Motor neuron (in vitro differentiated cells): ENCODE results near the gene ZNF879. TPM values are rescaled to one million over a fixed set of nuclear protein-coding genes. Genes with fewer than 3 reads are reported as not detected.

ENCODE experiments used
- ATAC-seq, 8 experiments: fragments of 200-7000 bp; cut with Tn5 transposase; replicated peaks in 6 of 8; 2 replicates each; pipeline ENCODE4 v1.8.0; 2021; ENCODE audit warnings: mild to moderate bottlenecking in 8 of 8, moderate library complexity in 8 of 8
- H3K27ac ChIP-seq, 2 donors: fragments of 250-450 bp; sonication (Bioruptor Pico); 2 replicates each; pipeline ENCODE4 v1.9.0; 2021; ENCODE audit warnings: antibody characterized with exemption in 2 of 2, mild to moderate bottlenecking in 2 of 2, moderate library complexity in 1 of 2
- H3K4me1 ChIP-seq, 2 donors: fragments of 250-450 bp; sonication (Bioruptor Pico); replicated peaks in 1 of 2; 2 replicates each; pipeline ENCODE4 v1.6.1; 2021; ENCODE audit warnings: antibody characterized with exemption in 2 of 2, mild to moderate bottlenecking in 2 of 2, moderate library complexity in 1 of 2
- H3K4me3 ChIP-seq, 5 donors: fragments of 250-450 bp; sonication (Bioruptor Pico); 2 replicates each; pipeline ENCODE4 v1.9.0; 2021; ENCODE audit warnings: antibody characterized with exemption in 5 of 5, mild to moderate bottlenecking in 5 of 5, moderate library complexity in 4 of 5
- WGBS, 10 experiments: fragments of 450-650 bp; shearing (Covaris generic); methylation state at CpG; one replicate each; pipeline ENCODE4 v1.0.0; 2022; 5-methylcytosine and 5-hydroxymethylcytosine counted together
- in situ Hi-C, 9 experiments: fragments of 400-800 bp; cut with MboI; loops; one replicate each; pipeline ENCODE4 v1.15.0; 2021; ENCODE audit warnings: low sequenced_read_pairs in 9 of 9, low pct_unique_long_range_greater_than_20kb in 2 of 9; ENCODE audit not compliant: unreplicated experiment in 9 of 9
- total RNA-seq, 8 experiments: library from RNA; unstranded; fragments of 300-600 nt; gene quantifications; 2 replicates each; pipeline versions ENCODE4 v1.2.3 to v1.2.4, GENCODE V29; 2022

ZNF879 gene
- total RNA-seq, result 1 to 10 TPM; 2.3 to 9.8 (median 6.3) TPM

DNA sequence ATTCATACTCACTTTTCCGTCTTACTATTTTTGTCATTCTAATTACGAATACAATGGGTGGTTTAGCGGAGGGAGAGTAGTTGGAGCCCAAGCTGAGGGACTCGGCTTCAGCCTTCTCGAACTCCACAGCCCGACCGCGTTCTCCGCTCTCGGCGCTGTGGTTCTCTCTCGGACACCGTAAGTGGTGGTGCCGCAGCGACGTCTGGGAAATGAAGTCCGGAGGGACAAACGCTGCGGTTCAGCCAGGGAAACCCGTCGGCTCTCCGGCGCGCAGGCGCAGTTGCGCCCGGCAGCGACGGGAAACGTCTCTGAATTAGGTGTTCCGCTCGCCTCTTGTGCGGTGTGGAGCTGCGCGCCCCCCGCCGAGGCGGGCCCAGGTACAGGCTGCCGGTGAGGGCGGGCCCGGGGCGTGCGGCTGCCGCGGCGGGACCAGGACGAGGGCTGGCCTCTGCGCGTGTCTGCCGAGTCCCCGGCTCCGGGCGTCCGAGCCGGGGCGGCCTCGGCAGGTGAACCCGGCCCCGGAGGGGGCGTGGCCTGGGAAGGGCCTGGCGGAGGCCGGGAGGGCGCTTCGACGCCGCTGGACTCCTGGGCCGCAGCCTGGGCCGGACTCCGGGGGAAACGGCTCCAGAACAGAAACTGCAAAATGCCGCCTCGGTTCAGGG lies at the start of gene ZNF879:
TSS of gene ZNF879 (plus strand) at position 277 of the 662 bp plus-strand sequence. CDS start 1,201 bp downstream, outside the sequence.
- peak within 1 kb of the TSS; percentile 72 to 88 for H3K27ac ChIP-seq
- peak; percentile 96 to 99 (median 98) for ATAC-seq
- in situ Hi-C loops, result no loop called here
- peak within 1 kb of the TSS; percentile 68 to 95 (median 74) for H3K4me3 ChIP-seq
- WGBS, 10 experiments, result 0 to 14% (median 1%) methylated on average over 2 to 23 of the region's 72 CpGs; no CpG with 5 or more reads in 4 of the 10 experiments
- H3K4me1 ChIP-seq, result peaks cover 2 to 4% of the 10 kb centered on the region in 2 donors

DNA sequence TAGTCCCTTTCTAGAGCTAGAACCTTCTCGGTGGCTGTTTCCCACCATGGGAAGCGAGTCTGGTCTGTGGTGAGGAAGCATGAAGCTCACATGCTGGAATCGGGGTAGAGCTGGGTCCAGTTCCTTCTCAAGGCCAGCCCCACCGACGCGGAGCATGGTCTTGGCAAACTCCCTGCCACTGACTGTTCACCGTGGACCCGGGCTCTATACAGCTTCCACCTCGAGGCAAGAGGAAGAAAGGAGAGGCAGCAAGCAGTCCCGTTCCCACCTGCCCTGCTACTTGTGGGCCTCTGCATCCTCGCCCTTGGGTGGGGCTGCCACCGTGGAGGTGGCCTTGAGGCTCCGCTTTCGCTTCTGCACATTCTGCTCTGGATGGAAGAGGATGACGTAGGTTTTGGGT lies 42.2 kb upstream of the ZNF879 start:
- Histone ChIP-seq H3K27ac (no peak overlapping the region), H3K4me1 (no peaks in the 10 kb centered on the region), H3K4me3 (no peak overlapping the region)
- in situ Hi-C loops, result no loop called here
- WGBS, 10 experiments, result 0 to 100% (median 79%) methylated on average over 1 to 9 of the region's 15 CpGs; no CpG with 5 or more reads in 3 of the 10 experiments
- no peak for ATAC-seq

DNA sequence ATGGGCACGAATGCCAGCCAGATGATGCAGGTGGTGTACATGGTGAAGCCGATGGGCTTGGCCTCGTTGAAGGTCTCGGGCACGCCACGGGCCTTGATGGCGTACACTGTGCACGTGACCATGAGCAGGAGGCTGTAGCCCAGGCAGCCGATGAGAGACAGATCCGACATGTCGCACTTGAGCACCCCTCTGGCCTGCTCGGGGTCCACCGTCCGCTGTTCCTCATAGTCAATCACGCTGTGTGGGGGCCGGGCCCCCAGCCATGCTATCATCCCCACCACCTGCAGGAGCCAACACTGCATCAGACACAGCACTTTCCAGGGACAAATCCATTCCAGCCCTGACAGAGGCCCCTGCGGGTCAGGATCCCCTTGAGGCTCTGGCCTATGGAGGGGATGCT lies 40.7 kb upstream of the ZNF879 start:
- in situ Hi-C loops, result no loop called here
- Histone ChIP-seq H3K4me1 (no peaks in the 10 kb centered on the region), H3K4me3 (no peak overlapping the region), H3K27ac (no peak overlapping the region)
- 0 to 83% (median 61%) methylated on average over 1 to 9 of the region's 17 CpGs; no CpG with 5 or more reads in 2 of the 10 experiments for whole genome bisulfite sequencing, 10 experiments
- no peak for ATAC-seq

DNA sequence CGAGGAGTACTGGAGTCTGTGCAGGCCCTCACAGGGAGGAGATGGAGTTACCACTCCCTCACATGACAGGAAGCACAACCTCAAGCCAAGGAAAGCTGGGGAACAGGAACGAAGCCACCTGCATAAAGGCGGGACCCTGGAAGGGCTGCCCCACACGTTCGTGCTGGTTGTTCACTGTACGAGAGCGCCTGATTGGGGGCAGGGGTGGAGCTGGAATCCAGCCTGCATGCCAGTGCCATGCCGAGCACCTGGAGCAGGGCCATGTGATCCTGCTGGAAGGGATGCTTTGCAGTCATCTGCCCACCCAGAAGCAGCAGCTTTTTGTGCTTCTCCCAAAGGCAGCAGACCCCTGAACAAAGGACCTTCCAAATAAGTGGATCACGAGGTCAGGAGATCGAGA lies 39.9 kb upstream of the ZNF879 start:
- in situ Hi-C loops, result no loop called here
- ATAC-seq, result no peak
- WGBS, 10 experiments, result 15 to 100% (median 66%) methylated on average over 1 to 10 of the region's 10 CpGs; no CpG with 5 or more reads in 3 of the 10 experiments
- no peak overlapping the region for H3K4me3 ChIP-seq
- H3K27ac ChIP-seq, result no peak overlapping the region
- H3K4me1 ChIP-seq, result no peaks in the 10 kb centered on the region

DNA sequence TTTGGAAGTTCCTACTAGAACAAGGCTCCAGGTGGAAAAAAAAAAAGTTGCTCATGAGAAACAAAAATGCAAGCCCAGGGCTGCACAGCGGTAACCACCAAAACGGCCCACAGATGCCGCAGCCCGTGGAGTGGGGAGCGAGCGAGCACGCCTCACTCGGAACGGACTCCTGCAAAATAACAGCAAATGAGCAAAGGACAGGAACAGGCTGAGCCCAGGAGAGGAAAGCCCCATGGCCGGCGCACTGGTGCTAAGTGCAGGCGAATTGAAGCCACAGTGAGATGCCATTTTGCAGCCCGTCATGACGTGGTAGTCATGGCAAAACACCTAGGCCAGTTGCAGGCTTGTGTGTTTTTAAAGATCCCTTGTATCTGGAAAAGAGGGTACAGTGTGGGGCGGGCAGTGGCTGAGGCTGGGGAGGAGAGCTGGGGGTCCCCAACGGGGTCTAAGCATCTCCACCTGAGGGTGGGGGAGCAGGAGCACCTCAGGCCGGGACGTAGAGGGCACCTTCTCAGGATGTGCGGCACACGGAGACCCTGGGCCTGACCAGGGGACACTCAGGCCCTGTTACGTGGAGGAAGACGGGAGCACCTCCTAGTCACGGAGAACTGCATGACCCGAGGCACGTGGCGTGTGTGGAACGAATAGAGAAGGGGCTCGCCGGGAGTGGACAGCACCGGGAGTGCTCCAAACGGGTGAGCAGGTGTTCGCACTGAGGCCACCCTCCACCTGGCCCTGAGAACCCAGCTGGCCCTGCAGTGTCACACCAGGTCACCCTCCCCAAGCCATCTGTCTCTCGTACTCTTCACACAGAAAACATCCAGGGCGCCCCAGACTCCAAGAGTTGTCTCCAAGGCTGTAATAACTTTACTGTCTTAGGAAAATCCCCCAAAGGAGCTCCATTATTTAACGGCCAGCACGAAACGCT lies 39.2 kb upstream of the ZNF879 start:
- no peak overlapping the region for H3K4me3 ChIP-seq
- H3K27ac ChIP-seq, result no peak overlapping the region
- in situ Hi-C loops, result no loop called here
- ATAC-seq, result no peak
- 60 to 100% (median 87%) methylated on average over 1 to 10 of the region's 37 CpGs; no CpG with 5 or more reads in 2 of the 10 experiments for WGBS, 10 experiments
- H3K4me1 ChIP-seq, result no peaks in the 10 kb centered on the region

DNA sequence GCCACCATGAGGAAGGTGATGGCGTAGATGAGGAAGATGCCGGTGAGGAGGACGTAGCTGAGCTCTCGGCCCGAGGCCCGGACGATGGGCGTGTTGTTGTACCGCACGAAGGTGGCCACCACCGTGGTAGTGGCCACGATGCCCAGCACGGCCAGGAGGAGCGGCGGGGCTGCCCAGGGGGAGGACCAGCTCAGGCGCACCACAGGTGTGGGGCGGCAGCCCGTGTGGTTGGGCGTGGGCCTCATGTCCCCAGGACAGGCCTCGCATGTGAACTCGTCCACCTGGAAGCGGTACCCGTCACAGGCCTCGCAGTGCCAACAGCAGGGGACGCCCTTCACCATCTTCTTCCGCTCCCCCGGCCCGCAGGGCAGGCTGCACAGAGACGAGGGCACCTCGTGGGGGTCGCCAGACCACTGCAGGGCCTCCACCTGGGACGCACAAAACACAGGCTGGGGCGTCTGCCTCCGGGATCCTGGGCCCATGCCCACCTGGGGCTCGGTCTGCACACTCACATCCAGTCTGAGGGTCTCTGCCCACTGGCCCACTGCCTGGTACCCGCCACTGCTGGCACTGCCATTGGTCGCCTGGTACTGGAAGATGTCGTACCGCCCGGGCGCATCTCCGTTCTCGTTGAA lies 37.2 kb upstream of the ZNF879 start:
- in situ Hi-C loops, result no loop called here
- 63 to 100% (median 96%) methylated on average over 1 to 15 of the region's 43 CpGs; no CpG with 5 or more reads in 4 of the 10 experiments for WGBS, 10 experiments
- Histone ChIP-seq H3K4me3 (no peak overlapping the region), H3K27ac (no peak overlapping the region), H3K4me1 (no peaks in the 10 kb centered on the region)
- no peak for ATAC-seq

DNA sequence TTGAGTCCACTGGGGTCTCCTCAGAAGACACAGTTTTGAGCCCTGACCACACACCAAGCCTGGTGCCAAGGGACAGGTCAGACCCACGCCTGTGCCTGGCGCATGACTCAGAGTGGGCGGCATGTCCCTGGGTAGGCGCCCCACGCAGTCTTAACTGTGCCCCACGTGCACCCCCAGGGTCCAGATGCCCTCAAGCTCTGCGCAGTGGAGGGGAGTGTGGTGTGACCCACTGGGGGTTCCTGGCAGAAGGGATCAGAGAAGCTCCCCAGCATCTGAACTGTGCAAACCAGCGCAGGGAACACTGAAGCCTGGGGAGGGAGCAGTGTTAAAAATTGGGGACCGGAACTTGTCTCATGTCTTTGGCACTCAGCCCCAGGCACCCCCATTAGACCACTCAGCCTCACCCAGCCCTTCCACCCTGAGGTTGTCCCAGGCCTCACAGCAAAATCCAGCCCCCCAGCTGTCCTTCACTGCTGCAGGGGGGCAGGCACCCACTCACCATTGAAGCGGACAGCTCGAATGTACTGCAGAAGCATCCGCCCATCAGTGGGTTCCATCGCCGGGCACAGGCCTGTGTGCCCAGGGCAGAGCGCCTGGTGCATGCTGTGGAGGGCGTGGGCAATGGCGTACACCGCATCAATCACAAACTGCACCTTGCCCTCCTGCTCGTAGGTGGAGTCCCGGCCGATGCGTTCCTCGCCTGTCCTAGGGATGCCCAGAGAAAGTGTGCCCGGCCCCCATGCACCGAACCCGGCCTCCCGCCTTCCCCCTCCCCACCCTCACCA lies 35.0 kb upstream of the ZNF879 start:
- no peak for ATAC-seq
- 40 to 100% (median 80%) methylated on average over 1 to 3 of the region's 27 CpGs; no CpG with 5 or more reads in 5 of the 10 experiments for WGBS, 10 experiments
- in situ Hi-C loops, result no loop called here
- no peaks in the 10 kb centered on the region for H3K4me1 ChIP-seq
- no peak overlapping the region for H3K27ac ChIP-seq
- H3K4me3 ChIP-seq, result no peak overlapping the region

DNA sequence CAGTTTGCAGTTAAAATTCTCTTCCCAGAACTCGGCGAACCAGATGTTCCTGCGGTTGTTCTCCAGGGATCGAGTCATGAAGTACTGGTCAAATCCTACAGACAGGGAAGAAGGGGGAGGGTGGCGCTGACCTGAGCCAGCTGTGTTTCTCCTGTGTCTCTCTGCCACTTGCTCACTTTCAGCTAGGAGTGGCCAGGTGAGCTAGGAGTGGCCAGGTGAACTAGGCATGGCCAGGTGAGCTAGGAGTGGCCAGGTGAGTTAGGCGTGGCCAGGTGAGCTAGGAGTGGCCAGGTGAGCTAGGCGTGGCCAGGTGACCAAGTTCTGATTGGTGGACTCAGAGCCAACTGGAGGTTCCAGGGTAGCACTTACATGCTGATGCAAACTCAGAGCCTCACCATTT lies 34.3 kb upstream of the ZNF879 start:
- ATAC-seq, result no peak
- Histone ChIP-seq H3K27ac (no peak overlapping the region), H3K4me3 (no peak overlapping the region), H3K4me1 (no peaks in the 10 kb centered on the region)
- in situ Hi-C loops, result no loop called here
- 42 to 95% (median 54%) methylated on average over 2 to 4 of the region's 7 CpGs; no CpG with 5 or more reads in 5 of the 10 experiments for WGBS, 10 experiments

DNA sequence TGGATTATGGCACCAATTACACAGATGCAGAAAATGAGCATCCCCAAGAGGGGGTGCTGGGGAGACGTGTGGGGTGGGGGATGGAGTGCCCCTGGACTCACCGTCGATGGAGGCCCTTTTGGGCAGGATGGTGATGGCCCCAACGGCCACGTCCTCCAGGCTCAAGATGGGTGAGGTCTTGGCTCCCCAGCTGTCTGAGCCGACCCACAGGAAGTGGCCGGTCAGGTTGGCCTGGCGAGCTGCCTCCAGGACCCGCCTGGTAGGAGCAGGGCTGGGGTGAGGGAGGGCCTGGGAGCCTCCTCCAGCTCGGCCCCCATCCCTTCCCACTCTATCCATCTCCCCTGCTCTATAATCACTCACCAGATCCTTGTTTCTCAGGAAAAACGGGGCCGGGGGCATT lies 33.1 kb upstream of the ZNF879 start:
- Histone ChIP-seq H3K4me3 (no peak overlapping the region), H3K4me1 (no peaks in the 10 kb centered on the region), H3K27ac (no peak overlapping the region)
- ATAC-seq, result no peak
- in situ Hi-C loops, result no loop called here
- WGBS, 10 experiments, result 20 to 63% methylated on average over 1 to 3 of the region's 12 CpGs; no CpG with 5 or more reads in 8 of the 10 experiments

DNA sequence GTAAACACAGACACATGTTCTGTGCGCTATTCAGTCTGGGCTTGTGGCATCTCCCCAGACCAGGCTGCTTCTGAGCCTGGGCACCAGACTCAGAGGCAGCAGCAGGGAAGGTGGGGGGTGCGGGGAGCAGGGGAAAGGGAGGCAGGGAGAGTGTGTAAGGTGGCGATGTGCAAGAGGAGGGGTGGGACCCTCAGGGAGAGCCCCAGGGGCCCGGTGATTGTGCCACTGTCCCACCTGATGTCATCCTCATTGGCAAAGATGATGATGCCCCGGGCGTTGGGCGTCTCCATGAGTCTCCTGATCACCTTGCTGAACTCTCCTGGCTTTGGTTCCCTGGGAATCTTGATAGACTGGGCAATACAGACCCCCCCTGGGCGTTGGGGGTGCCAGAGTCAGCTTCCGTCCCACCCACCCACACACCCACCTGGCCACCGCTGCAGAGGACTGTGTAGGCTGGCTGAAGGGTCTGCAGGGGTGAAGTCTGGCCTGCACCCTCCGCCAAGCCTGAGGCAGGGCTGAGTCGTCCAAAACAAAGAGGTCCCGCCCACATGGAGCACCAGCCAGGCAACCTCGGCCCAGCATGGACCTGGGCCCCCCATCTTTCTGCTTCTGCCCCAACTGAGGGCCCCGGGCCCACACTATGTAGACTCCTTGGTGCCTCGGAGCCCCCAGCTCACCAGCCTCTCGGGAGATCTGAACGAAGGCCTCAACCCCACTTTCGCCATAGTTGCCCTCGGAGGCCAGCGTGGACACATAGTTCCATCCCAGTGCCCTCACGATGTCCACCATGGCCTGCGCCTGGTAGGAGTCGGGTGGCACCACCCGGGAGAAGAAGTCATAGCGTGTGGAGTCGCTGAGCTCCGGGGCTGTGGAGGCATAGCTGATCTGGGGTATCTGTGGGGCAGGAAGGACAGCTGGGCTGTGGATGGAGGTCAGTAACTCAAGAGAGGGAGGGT lies 32.1 kb upstream of the ZNF879 start:
- no peaks in the 10 kb centered on the region for H3K4me1 ChIP-seq
- no peak overlapping the region for H3K27ac ChIP-seq
- ATAC-seq, result no peak
- H3K4me3 ChIP-seq, result no peak overlapping the region
- 100% methylated on average over 1 of the region's 28 CpGs; no CpG with 5 or more reads in 8 of the 10 experiments for WGBS, 10 experiments
- in situ Hi-C loops, result no loop called here

DNA sequence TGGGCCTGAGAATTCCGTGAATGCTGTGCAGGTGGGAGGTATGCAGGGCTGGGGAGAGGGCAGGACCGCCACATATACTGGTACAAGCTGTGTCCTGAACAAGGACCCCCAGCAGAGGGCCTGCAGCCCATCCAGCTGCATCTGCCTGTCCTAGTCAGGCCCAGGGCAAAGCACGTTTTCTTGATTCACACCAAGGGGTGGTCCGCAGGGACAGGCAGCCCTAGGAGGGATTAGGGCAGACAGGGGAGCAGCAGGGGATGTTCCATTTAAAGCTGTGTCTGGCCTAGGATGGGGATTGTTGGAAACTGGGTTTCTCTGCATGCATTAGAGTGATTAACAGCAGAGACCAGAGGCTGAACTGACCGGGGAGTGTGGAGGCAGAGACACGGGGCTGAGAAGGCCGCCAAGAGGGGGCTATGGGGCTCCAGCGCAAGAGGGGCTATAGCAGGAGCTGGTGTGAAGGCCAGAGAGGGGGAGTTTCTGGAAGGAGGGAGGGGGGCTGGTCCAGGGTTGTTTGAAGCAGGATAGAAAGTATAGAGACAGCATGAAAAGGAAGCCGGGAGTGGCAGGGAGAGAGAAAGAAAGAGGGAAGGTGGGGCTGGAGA lies 31.2 kb upstream of the ZNF879 start:
- no peak for ATAC-seq
- Histone ChIP-seq H3K4me1 (no peaks in the 10 kb centered on the region), H3K4me3 (no peak overlapping the region), H3K27ac (no peak overlapping the region)
- 0 to 54% (median 15%) methylated on average over 1 to 4 of the region's 9 CpGs; no CpG with 5 or more reads in 4 of the 10 experiments for WGBS, 10 experiments
- in situ Hi-C loops, result no loop called here
